ENCODE measurements around the gene CELF1.
"Not testable (repeated sequence)": the region's sequence is repeated elsewhere in the genome, so short reads cannot be mapped to it uniquely, and the experiment has no call there.

CELF1 gene

DNA sequence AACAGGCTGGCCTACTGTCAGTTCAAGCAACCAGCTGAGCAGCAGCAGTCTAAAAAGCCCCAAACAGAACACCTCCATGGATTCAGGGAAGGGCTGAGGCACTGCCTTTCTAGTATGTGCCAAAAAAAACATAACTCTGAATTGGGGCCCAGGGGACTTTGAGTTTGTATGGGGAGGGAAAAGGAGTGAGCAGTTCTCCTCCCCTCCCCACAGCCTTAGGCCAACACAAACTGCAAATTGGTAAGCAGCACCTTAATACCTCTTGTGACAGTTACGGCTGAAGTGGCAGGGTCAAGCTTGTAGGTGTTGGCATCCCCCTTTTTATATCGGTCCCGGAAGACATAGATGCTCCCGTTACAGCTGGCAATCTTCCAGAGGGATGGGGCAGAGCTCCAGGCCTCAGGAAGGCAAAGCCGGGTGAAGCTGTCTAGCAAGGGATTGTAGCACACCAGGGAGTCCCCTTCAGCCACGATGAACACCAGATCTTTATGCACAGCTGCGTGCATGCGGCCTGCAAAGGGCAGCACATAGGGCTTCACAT is 19.9 kb upstream of the CELF1 start:
- DNase-seq = no peak

DNA sequence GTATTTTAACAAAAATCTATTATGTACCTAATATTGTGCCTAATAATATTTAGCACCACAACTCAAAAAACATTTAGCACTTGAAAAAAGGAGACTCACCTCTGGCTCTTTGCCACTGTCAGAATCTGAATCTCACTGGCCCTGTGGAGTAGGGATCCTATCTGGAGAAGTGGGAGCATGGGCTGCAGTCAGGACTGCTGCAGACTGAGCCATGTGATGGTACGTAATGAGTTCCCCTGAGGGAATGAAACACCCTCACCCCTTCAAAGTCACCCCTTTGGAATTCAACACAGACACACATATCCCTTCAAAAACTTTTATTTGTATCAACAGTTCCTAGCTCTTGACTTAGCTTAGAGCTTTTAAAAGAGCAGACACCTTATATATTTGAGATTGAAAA is 19.0 kb upstream of the CELF1 start:
- DNase-seq = no peak

GRCh38 chr11:47571357-47571729 is 18.4 kb upstream of the CELF1 start:
- no peak for DNase-seq

- DNase-seq = no peak
Measured at GRCh38 chr11:47570651-47571356, 17.9 kb upstream of the CELF1 start.

DNA sequence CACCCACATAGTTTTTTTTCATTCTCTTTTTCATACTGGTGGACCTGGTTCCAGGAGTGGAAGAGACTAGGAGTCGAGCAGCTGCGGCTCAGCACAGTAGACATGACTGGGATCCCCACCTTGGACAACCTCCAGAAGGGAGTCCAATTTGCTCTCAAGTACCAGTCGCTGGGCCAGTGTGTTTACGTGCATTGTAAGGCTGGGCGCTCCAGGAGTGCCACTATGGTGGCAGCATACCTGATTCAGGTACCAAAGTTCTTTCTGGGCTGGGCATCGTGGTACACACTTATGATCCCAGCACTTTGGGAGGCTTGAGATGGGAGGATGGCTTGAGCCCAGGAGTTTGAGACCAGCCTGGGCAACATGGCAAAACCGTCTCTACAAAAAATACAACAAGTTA is 16.7 kb upstream of the CELF1 start:
- DNase-seq = no peak

GRCh38 chr11:47566149-47566698 is 13.3 kb upstream of the CELF1 start:
- DNase-seq = no peak

DNA sequence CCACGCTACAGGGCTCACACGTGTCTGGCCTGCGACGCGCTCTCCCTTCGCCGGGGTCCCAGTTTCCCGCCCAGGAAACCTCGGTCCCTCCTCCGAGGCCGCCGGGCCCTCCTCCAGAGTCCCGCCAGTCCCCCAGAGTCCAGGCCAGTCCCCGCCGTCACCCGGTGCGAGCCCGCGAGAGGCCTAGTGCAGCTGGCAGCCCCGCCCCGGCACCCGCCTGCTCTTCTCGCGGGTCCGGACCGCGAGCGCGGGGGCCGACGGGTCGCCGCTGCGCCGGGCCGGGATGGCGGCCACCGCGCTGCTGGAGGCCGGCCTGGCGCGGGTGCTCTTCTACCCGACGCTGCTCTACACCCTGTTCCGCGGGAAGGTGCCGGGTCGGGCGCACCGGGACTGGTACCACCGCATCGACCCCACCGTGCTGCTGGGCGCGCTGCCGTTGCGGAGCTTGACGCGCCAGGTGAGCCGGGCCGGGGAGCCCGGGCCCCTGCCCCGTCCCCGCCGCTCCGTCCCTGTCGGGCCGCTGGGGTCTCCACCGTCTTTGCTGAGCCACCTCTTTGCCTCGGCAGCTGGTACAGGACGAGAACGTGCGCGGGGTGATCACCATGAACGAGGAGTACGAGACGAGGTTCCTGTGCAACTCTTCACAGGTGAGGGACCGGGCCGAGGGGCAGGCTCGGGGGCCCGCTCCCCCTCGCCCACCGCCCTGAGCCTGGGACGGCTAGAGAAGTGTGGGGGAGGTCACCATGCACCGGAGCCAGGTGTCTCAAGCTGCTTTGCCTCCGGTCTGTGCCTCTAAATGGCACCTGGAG is 12.6 kb upstream of the CELF1 start, which contains the start of gene PTPMT1:
TSS of gene PTPMT1 (plus strand) at position 260 of the 809 bp plus-strand sequence. CDS start at position 284, 24 bp downstream.
- DNase-seq = peak in 3 of 4 experiments; percentile 36 to 52 (median 37)

GRCh38 chr11:47564933-47565339 is 12.0 kb upstream of the CELF1 start:
- DNase-seq = no peak

DNA sequence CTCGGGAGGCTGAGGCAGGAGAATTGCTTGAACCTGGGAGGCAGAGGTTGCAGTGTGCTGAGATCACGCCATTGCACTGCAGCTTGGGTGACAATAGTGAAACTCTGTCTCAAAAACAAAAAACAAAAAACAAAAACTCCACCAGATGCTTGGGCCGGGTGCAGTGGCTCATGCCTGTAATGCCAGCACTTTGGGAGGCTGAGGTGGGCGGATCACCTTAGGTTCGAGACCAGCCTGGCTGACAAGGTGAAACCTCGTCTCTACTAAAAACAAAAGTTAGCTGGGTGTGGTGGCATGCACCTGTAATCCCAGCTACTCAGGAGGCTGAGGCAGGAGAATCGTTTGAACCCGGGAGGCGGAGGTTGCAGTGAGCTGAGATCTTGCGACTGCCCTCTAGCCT is 11.4 kb upstream of the CELF1 start:
- not testable (repeated sequence) for DNase-seq

- DNase-seq = not testable (repeated sequence)
Measured at GRCh38 chr11:47562393-47562792, 9.5 kb upstream of the CELF1 start.

- DNase-seq = no peak
Measured at GRCh38 chr11:47560426-47560825, 7.5 kb upstream of the CELF1 start.

DNA sequence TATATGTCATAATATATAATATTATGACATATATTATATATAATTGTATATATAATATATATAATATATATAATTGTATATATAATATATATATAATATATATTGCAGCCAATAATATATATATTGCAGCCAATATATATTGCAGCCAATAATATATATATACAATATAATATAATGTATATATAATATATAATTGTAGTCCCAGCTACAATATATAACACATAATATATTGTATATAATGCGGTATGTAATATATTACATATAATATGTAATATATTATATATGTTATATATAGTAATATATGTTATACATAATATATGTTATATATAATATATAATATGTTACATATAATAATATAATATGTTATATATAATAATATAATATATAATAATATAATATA is 5.8 kb upstream of the CELF1 start:
- no peak for DNase-seq

GRCh38 chr11:47557004-47557403 is 4.1 kb upstream of the CELF1 start:
- not testable (repeated sequence) for DNase-seq

- no peak for DNase-seq
Measured at GRCh38 chr11:47553406-47553743, 443 bp upstream of the CELF1 start.

DNA sequence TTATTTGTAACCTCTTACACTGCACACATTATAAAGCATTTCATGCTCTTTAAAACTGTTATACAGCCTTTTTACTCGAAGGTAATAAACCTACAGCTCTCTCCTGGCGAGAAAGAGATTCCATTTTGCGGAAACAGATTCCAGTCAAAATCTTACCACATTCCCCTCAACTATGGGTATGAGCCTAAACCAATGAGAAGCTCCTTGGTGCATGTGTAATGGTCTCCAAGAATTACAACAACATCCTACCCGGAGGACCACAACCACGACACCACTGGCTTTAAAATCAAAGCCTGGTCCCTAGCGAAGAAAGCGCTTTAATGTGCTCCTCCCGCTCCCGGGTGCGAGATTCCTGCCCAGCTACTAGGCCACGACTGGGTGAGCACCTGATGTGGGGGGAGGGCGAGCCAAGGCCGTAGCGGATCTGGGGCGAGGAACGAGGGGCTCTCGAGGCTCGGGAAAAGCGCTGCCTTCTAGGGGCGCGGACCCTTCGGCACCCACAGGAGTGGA is 821 bp downstream of the CELF1 start:
- DNase-seq = peak in 1 of 4 experiments; percentile 12

- DNase-seq = no peak
Measured at GRCh38 chr11:47551086-47551485, 1.8 kb downstream of the CELF1 start.

DNA sequence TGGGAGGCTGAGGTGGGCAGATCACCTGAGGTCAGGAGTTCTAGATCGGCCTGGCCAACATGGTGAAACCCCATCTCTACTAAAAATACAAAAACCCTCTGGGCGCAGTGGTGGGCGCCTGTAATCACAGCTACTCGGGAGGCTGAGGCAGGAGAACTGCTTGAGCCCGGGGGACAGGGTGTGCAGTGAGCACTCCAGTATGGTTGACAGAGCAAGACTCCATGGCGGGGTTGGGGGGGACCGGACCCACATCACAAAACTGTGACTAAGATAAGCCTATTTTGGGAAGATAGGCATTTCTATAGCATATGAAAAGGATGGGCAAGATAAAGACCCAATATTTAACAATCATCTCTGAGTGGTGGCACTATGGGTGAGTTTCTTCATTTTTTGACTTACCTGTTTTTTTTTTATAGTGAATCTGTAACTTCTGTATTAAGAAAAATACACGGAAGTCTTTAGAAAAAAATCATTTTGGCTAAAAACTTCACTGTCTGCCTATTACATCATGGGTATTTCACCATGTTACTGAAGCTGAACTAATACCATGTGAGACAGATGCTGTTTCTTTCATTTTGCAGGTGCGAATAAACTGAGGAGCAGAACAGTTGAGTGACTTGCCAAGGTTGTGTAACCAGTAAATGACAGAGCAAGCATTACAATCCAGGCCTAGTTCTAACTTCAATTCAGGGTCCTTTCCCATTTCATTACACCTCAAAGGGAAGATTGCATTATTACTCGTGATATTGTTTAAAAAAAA is 2.5 kb downstream of the CELF1 start:
- DNase-seq = no peak

DNA sequence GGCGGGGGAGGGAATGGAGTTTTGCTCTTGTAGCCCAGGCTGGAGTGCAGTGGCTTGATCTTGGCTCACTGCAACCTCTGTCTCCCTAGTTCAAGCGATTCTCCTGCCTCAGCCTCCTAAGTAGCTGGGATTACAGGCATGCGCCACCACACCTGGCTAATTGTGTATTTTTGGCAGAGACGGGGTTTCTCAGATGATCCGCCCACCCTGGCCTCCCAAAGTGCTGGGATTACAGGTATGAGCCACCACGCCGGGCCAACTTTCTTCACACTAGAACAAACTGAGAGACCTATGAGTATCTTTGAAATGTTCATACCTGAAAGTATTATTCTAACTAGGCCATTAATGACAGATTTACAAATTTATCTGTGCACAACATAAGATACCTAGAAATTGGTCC is 6.7 kb downstream of the CELF1 start:
- not testable (repeated sequence) for DNase-seq

DNA sequence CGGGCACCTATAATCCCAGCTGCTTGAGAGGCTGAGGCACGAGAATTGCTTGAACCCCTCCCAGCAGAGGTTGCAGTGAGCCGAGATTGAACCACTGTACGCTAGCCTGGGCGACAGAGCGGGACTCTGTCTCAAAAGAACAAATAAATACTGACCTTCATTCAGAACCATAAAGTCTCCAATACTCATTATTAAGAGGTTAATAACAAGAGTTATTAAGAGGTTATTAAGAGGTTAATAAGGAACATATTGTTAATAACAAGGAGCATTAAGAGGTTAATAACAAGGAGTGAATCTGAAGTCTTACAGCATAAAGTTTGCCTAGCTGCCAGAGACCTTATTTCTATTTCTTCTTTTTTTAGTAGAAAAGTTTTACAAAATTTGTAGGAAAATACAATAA is 7.6 kb downstream of the CELF1 start:
- DNase-seq = no peak

GRCh38 chr11:47541070-47541469 is 11.9 kb downstream of the CELF1 start:
- no peak for DNase-seq

GRCh38 chr11:47539681-47540039 is 13.3 kb downstream of the CELF1 start:
- no peak for DNase-seq

DNA sequence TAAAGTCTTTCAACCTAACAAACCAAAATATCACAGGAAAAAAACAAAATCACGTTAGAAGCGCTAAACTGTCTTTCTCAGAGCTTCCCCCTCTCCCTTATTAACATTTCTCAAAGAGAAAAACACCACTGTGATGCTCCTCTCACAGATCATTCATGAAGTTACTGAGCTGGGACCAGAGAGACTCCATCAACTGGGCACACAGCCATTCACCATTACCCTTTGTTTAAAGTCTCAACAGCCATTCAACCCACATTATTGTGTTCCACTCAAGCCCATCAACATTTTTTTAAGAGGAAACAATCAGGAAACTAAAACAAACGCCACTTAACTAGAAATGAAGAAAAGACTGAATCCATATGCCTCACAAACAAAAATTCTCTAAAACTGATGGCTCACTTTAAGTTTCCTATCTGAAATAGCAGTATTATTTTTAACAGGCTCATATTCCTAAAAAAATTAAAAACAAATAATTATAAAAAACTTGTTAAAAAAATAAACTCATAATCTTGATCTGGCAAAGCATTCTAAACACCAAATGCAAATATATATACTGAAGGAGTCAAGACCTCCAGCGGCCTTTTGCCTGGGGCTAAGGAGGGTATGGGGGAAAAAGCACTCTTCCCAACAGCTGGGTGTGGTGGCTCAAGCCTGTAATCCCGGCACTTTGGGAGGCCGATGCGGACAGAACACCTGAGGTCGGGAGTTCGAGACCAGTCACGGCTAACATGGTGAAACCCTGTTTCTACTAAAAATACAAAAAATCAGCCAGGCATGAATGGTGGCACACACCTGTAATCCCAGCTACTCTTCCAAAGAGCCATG is 14.0 kb downstream of the CELF1 start:
- DNase-seq = no peak
